GM21381 (cell line): ENCODE measurements around the gene PIGA.
"Not testable (repeated sequence)": the region's sequence is repeated elsewhere in the genome, so short reads cannot be mapped to it uniquely, and the experiment has no call there.

Experiments
- ATAC-seq: cut with Tn5 transposase; IDR thresholded peaks from one replicate; pipeline ENCODE4 v1.9.1; 2021; ENCODE audit warnings: mild to moderate bottlenecking, moderate library complexity; ENCODE audit not compliant: unreplicated experiment

The PIGA gene

DNA sequence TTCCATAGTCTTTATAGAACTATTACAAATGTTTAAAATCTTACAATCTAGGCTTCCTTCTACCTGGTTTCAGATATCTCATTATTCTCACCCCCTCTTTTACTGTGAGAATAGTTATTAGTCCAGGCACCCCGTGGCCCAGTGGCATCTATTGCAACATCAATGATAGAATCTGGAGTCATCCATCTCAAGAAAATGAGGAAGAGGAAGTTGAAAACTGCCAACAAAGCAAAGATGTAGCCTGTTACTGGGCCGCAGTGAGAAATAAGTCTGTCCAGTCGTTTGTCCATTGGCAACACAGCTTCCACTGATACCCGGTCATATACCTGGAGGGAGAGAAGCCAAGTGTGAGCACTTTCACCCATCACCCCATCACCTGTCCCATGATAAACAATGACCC is 13.9 kb downstream of the PIGA start:
- ATAC-seq: no peak

DNA sequence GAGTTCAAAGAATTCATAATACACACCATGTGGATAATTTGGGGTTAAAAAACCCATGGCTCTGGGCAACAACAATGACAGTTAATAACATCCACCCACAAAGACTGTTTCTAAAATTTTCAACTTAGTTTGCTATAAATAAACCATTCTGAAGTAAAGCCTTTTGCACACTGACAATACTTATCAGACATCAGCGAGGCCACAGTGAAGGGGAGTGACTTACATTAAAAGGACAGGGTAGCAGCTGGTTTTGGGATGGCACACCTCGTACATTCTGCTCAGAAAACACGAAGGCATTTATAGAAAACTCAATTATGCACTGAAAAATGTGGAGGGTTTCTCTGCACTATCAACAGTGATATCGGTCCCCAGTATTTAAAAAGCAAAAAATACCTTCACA is 15.0 kb downstream of the PIGA start:
- no peak for ATAC-seq

- no peak for ATAC-seq
Observed at GRCh38 chrX:15319075-15319474, 16.2 kb downstream of the PIGA start.

GRCh38 chrX:15315509-15315908 is 19.8 kb downstream of the PIGA start, which contains the start of gene ASB11:
Gene ASB11, minus strand, starts transcription at chrX:15315640. Its CDS starts 35 bp downstream, at chrX:15315605.
- ATAC-seq: no peak

DNA sequence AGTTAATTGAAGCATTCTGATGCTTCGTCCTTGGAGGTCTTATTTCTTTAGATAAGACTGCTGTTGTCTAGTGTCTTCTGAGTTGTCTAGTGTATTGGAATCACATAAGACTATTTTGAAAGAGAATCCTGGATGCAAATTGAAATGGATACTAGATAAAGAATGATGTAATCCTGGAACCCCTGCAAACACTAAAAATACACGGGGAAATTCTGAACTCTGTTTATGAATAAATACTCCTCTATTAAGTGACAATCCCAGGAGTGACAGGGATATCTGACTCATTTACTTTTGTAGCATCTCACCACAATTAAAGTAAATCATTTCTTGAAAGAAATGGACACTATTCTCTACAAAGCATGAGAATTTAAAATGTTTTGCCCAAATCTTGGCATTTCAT is 20.9 kb downstream of the PIGA start:
- no peak for ATAC-seq

- no peak for ATAC-seq
Observed at GRCh38 chrX:15311119-15311518, 24.2 kb downstream of the PIGA start.

DNA sequence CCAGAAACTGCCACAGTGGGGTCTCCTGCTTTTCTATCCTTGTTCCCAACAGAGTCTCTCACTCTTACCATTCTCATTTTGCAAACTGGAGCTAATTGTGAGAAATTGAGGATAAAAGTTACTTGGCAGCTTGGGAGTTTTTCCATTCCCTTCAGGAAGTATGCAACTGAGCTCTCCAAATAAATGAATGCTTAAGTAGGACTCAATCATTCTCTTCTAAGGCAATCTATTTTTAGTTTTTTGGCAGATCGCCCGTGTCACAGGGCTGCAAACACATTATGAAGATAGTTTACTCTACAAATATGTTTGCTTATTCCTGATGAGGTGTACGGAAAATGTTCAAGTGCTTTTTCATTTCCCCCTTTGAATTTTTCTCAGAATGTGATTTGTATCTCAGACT is 25.2 kb downstream of the PIGA start:
- no peak for ATAC-seq

GRCh38 chrX:15305899-15306298 is 29.4 kb downstream of the PIGA start:
- not testable (repeated sequence) for ATAC-seq

- ATAC-seq: no peak
Observed at GRCh38 chrX:15301924-15302323, 33.4 kb downstream of the PIGA start.

- no peak for ATAC-seq
Observed at GRCh38 chrX:15299941-15300851, 35.1 kb downstream of the PIGA start.

- ATAC-seq: no peak
Observed at GRCh38 chrX:15298780-15299179, 36.5 kb downstream of the PIGA start.

DNA sequence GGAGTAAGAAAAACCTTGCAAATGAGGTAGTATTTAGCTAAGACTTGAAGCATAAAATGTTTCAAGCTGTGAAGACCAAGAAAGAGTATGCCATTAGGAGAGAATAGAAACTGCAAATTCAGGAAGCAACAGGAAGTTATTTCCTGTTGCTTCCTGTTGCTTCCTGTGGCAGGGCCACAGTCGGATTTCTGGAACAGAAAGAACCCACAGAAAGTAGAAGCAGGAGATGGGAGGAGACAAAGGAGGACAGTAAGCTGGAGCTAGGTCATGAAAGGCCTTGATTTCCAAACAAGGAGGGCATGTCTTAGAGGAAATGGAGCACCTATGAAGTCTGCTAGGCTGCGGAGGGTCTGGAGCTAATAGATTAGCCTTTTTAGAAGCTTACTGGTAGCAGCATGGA is 37.1 kb downstream of the PIGA start:
- no peak for ATAC-seq

DNA sequence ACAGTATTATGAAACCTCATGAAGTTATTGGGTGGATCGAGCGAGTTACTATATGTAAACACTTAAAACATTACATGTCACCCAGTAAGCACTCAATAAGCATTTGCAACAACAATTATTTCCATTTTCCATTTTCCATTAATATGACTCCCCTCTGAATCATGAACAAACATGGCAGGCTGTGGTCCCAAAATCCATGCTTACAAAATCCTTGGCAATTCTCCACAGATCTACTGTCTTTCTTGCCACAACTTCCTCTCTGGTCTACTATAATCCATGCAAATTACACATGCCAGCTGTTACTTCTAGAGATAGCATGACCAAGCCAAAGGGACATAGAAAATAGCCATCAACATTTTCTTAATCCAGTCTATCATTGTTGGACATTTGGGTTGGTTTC is 41.9 kb downstream of the PIGA start:
- no peak for ATAC-seq

DNA sequence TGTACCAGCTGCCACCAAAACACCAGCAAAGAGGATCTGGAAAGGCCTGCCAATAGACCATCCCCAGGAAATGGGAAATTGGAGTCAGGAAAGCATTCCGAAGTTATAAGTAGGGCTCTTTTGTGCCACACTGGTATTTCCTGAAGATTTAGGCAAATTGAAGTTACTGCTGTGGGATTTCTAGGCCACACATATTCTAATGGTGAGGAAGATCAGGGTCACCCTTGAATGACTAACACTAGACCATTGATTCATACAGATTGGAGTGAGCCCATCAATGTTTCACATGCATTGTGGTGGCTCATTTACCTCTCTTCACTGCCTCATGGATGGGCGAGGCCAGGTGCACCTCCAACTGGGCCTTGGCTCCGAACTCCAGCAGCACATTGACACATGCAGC is 42.5 kb downstream of the PIGA start:
- no peak for ATAC-seq

DNA sequence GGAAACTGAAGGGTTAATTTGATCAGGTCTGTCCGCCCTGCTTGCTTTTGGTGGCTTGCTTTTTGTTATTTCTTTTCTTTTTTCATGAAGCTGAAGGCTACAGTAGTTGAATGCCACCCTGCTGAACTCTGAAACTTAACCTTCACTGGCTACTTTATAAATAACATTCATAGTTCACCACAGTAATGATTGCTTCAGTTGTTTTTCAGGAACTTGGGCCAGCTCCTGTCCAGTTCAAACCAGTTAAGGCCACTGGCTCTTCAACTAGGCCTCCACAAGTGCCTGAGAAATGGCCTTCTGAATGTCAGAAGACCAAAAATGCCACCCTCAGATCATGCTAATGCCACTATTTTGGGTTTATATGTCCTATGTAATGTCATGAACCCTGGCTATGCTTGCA is 57.7 kb downstream of the PIGA start:
- no peak for ATAC-seq

DNA sequence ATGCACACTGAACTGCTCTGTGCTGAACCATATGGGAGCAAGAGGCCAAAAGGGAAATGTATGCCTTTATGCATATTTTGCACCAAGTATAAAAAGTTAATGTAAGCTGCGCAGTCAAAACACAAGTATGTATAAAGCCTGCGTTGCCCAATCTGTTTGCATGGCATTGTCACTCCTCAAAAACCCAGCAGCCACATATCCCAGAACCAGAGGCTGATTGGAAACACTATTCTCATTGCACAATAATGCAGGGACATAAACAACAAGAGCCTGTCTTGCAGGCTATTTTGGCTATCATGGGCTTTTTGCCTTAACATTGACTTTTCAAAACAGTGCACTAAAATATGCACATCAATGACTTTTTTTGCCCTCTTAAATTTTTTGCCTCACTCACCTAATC is 60.4 kb downstream of the PIGA start:
- no peak for ATAC-seq

DNA sequence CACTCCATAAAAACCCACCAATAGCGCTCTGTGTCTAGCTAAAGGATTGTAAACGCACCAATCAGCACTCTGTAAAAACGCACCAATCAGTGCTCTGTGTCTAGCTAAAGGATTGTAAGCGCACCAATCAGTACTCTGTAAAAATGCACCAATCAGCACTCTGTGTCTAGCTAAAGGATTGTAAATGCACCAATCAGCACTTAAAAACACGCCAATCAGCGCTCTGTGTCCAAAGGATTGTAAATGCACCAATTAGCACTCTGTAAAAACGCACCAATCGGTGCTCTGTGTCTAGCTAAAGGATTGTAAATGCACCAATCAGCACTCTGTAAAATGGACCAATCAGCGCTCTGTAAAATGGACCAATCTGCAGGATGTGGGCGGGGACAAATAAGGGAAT is 62.0 kb downstream of the PIGA start:
- not testable (repeated sequence) for ATAC-seq

DNA sequence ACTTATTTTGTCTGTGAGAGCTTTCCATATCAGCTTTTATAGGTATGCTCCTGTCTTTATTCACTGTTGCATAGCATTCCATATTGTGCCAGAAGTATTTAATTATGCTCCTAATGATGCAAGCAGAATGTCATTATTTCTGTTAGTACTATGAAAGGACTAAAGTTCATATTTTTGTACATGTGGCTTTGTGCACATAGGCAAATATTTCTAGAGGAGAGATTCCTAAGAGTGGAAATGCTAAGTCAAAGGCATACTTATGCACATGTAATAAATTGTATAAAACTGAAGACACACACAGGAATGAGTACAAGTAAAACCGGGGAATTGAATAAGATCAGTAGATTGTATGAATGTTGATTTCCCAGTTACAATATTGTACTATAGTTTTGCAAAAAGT is 63.6 kb downstream of the PIGA start:
- ATAC-seq: no peak

GRCh38 chrX:15269618-15270521 is 65.5 kb downstream of the PIGA start, which contains the start of gene ASB9:
Gene ASB9, minus strand, starts transcription at chrX:15270083. Its CDS starts 209 bp downstream, at chrX:15269874.
- no peak for ATAC-seq
